Fibroblast of lung (primary cell): ENCODE data around the gene GMCL2.

ENCODE experiments used
- CTCF ChIP-seq, 2 donors: IDR thresholded peaks in 1 of 2; conservative IDR thresholded peaks in 1 of 2; 1 replicate in 1 of 2; 2 replicates in 1 of 2; pipeline ENCODE4 v1.5.1; 2011 to 2012; ENCODE audit warnings: low read length in 2 of 2, control low read depth in 1 of 2, inconsistent platforms in 1 of 2, low read depth in 1 of 2, mild to moderate bottlenecking in 1 of 2
- EZH2 ChIP-seq: IDR thresholded peaks from 2 replicates; pipeline ENCODE4 v1.5.1; 2012; ENCODE audit warnings: low read length, control low read depth, mild to moderate bottlenecking; ENCODE audit errors: missing control alignments

- no peak for TF ChIP-seq CTCF (conservative IDR thresholded peaks at IDR 0.05 in 1 of 2, IDR thresholded peaks at IDR 0.05 in 1 of 2; ENCODE audit: low read depth in 1 of 2, low read length in 2 of 2)
- no peak for TF ChIP-seq EZH2
These were observed 43.8 kb upstream of the GMCL2 start for GRCh38 chr5:178230879-178231538.
